ENCODE measurements around the gene ZBTB7C.

The ZBTB7C gene

GRCh38 chr18:48164701-48165100, 244.5 kb downstream of the ZBTB7C start:
- no peak for DNase-seq (ENCODE audit: low read depth)

- no peak for DNase-seq (ENCODE audit: low read depth)
These were observed 245.1 kb downstream of the ZBTB7C start for GRCh38 chr18:48164116-48164515.

- no peak for DNase-seq (ENCODE audit: low read depth)
These were observed 245.5 kb downstream of the ZBTB7C start for GRCh38 chr18:48163738-48164115.

GRCh38 chr18:48162956-48163737, 246.0 kb downstream of the ZBTB7C start:
- DNase-seq (ENCODE audit: low read depth) = no peak

GRCh38 chr18:48161911-48162698, 247.1 kb downstream of the ZBTB7C start:
- DNase-seq (ENCODE audit: low read depth) = no peak

GRCh38 chr18:48161191-48161910, 247.8 kb downstream of the ZBTB7C start:
- DNase-seq (ENCODE audit: low read depth) = peak; percentile 51

- no peak for DNase-seq (ENCODE audit: low read depth)
These were observed 248.6 kb downstream of the ZBTB7C start for GRCh38 chr18:48160622-48161021.

GRCh38 chr18:48159816-48160215, 249.4 kb downstream of the ZBTB7C start:
- no peak for DNase-seq (ENCODE audit: low read depth)

GRCh38 chr18:48158721-48159120, 250.5 kb downstream of the ZBTB7C start:
- no peak for DNase-seq (ENCODE audit: low read depth)

GRCh38 chr18:48157956-48158355, 251.2 kb downstream of the ZBTB7C start:
- no peak for DNase-seq (ENCODE audit: low read depth)

- DNase-seq (ENCODE audit: low read depth) = no peak
These were observed 253.3 kb downstream of the ZBTB7C start for GRCh38 chr18:48155856-48156255.

- no peak for DNase-seq (ENCODE audit: low read depth)
These were observed 254.4 kb downstream of the ZBTB7C start for GRCh38 chr18:48154828-48155227.

GRCh38 chr18:48153613-48154481, 255.3 kb downstream of the ZBTB7C start:
- no peak for DNase-seq (ENCODE audit: low read depth)

- no peak for DNase-seq (ENCODE audit: low read depth)
These were observed 256.6 kb downstream of the ZBTB7C start for GRCh38 chr18:48152549-48152948.

GRCh38 chr18:48151421-48152065, 257.6 kb downstream of the ZBTB7C start:
- no peak for DNase-seq (ENCODE audit: low read depth)

- DNase-seq (ENCODE audit: low read depth) = no peak
These were observed 260.0 kb downstream of the ZBTB7C start for GRCh38 chr18:48149020-48149685.

- no peak for DNase-seq (ENCODE audit: low read depth)
These were observed 266.2 kb downstream of the ZBTB7C start for GRCh38 chr18:48142994-48143393.

- no peak for DNase-seq (ENCODE audit: low read depth)
These were observed 266.8 kb downstream of the ZBTB7C start for GRCh38 chr18:48142353-48142752.

GRCh38 chr18:48140731-48141130, 268.5 kb downstream of the ZBTB7C start:
- no peak for DNase-seq (ENCODE audit: low read depth)

Measured in activated T-helper 9 cell treated with anti-CD3 and anti-CD28 coated beads, Interleukin-2, amount 50 U/mL, for 16 hours (primary cell).